A549 (cell line): ENCODE measurements around the gene SHROOM2. TPM values are rescaled to one million over a fixed set of nuclear protein-coding genes. Genes with fewer than 3 reads are reported as not detected.

ENCODE experiments used
- ATAC-seq, 2 experiments: fragments of 200-7000 bp in 1 of 2; fragments of >200 bp in 1 of 2; cut with Nextera tagmentation in 1 of 2; cut with Tn5 transposase in 1 of 2; 3 replicates each; pipeline versions ENCODE4 v1.8.0 to v1.9.1; 2018 to 2020; ENCODE audit warnings: mild to moderate bottlenecking in 1 of 2, moderate library complexity in 1 of 2
- CTCF ChIA-PET: fragments of 300-600 bp; sonication (Branson Sonifier 250); formaldehyde crosslinking; extraction: SDS; loops from one replicate; lab custom pipeline; 2021; ENCODE audit warnings: antibody characterized with exemption, inconsistent platforms; lab: Yijun Ruan, JAX
- POLR2A ChIA-PET: fragments of 350-600 bp; formaldehyde crosslinking; extraction: SDS; loops from one replicate; lab custom pipeline; 2021; ENCODE audit warnings: antibody characterized with exemption, inconsistent platforms; lab: Yijun Ruan, JAX
- DNase-seq, 2 experiments: peaks; one replicate each; pipeline versions ENCODE4 v3.0.0 to v3.0.0-alpha.2; 2011 to 2016; ENCODE audit warnings: low read depth in 1 of 2, low spot score in 1 of 2
- FAIRE-seq: peaks from 2 replicates; lab custom pipeline; 2011; peaks lifted over from hg19 to GRCh38; lab: Jason Lieb, UNC
- H3K27ac ChIP-seq, 2 experiments: fragments of >200 bp; sonication (Bioruptor Twin); formaldehyde crosslinking; 3 replicates each; pipeline ENCODE4 v1.5.1; 2016 to 2017
- H3K4me1 ChIP-seq: fragments of >200 bp; sonication (Bioruptor Twin); formaldehyde crosslinking; 3 replicates; pipeline ENCODE4 v1.6.1; 2016
- H3K4me2 ChIP-seq: fragments of >200 bp; sonication (Bioruptor Twin); formaldehyde crosslinking; 3 replicates; pipeline ENCODE4 v1.6.1; 2016
- H3K4me3 ChIP-seq: fragments of >200 bp; sonication (Bioruptor Twin); formaldehyde crosslinking; 3 replicates; pipeline ENCODE4 v1.5.1; 2016
- H3K9me3 ChIP-seq: fragments of >200 bp; sonication (Bioruptor Twin); formaldehyde crosslinking; 3 replicates; pipeline ENCODE4 v1.6.1; 2016
- ATOH8 ChIP-seq: fragments of 250-450 bp; sonication (Bioruptor Pico); IDR thresholded peaks from 2 replicates; pipeline ENCODE4 v1.5.0; 2020; ENCODE audit warnings: low read depth, mild to moderate bottlenecking, moderate library complexity
- BHLHE40 ChIP-seq: IDR thresholded peaks from 2 replicates; pipeline ENCODE4 v1.6.1; 2012; ENCODE audit warnings: low read depth, low read length, inconsistent platforms
- CHD2 ChIP-seq: fragments of 150-350 bp; IDR thresholded peaks from 2 replicates; pipeline ENCODE4 v1.6.1; 2014; ENCODE audit warnings: low read length; ENCODE audit not compliant: partially characterized antibody
- CTCF ChIP-seq: fragments of >200 bp; sonication (Bioruptor Twin); formaldehyde crosslinking; IDR thresholded peaks from 3 replicates; pipeline ENCODE4 v1.5.1; 2016
- EHF ChIP-seq: fragments of 250-450 bp; sonication (Bioruptor Pico); IDR thresholded peaks from 2 replicates; pipeline ENCODE4 v1.5.0; 2020; ENCODE audit warnings: mild to moderate bottlenecking
- EP300 ChIP-seq, 2 experiments: fragments of >200 bp; sonication (Bioruptor Twin); formaldehyde crosslinking; IDR thresholded peaks; 2 replicates in 1 of 2; 3 replicates in 1 of 2; pipeline ENCODE4 v1.6.1; 2016 to 2017
- ESRRA ChIP-seq: fragments of 150-350 bp; IDR thresholded peaks from 2 replicates; pipeline ENCODE4 v1.6.1; 2014; ENCODE audit warnings: mild to moderate bottlenecking, low read length, borderline replicate concordance
- FOSB ChIP-seq: fragments of 250-450 bp; sonication (Bioruptor Pico); IDR thresholded peaks from 2 replicates; pipeline ENCODE4 v1.5.0; 2020; ENCODE audit warnings: mild to moderate bottlenecking, moderate library complexity
- FOSL2 ChIP-seq, 2 experiments: fragments of 450-650 bp in 1 of 2; fragments of >200 bp in 1 of 2; sonication (Bioruptor Twin) in 1 of 2; formaldehyde crosslinking; IDR thresholded peaks; 2 replicates each; pipeline versions ENCODE4 v1.5.0 to v1.6.1; 2016 to 2020; ENCODE audit warnings: mild to moderate bottlenecking in 1 of 2, moderate library complexity in 1 of 2
- GATA3 ChIP-seq: IDR thresholded peaks from 2 replicates; pipeline ENCODE4 v1.6.1; 2012; ENCODE audit warnings: borderline replicate concordance
- KDM1A ChIP-seq: fragments of 200-600 bp; sonication (generic); IDR thresholded peaks from 2 replicates; pipeline ENCODE4 v1.6.1; 2016; ENCODE audit warnings: low read depth, mild to moderate bottlenecking
- MAFK ChIP-seq: fragments of 450-650 bp; IDR thresholded peaks from 2 replicates; pipeline ENCODE4 v1.6.1; 2014; ENCODE audit not compliant: partially characterized antibody
- PHF8 ChIP-seq: fragments of 200-600 bp; sonication (generic); IDR thresholded peaks from 2 replicates; pipeline ENCODE4 v1.6.1; 2016; ENCODE audit warnings: low read depth, mild to moderate bottlenecking, antibody characterized with exemption, moderate library complexity, borderline replicate concordance
- RAD21 ChIP-seq, 2 experiments: fragments of >200 bp in 1 of 2; sonication (Bioruptor Twin) in 1 of 2; formaldehyde crosslinking in 1 of 2; IDR thresholded peaks in 1 of 2; conservative IDR thresholded peaks in 1 of 2; 2 replicates in 1 of 2; 3 replicates in 1 of 2; pipeline ENCODE4 v1.6.1; 2012 to 2018; ENCODE audit warnings: inconsistent platforms in 1 of 2
- RFX5 ChIP-seq: fragments of 450-650 bp; IDR thresholded peaks from 2 replicates; pipeline ENCODE4 v1.7.1; 2014; ENCODE audit warnings: antibody characterized with exemption, mild to moderate bottlenecking, moderate library complexity
- TP53 ChIP-seq: fragments of 250-450 bp; sonication (Bioruptor Pico); IDR thresholded peaks from 2 replicates; pipeline ENCODE4 v1.5.0; 2021; ENCODE audit warnings: mild to moderate bottlenecking, moderate library complexity
- ZFP36 ChIP-seq: fragments of 450-650 bp; IDR thresholded peaks from 2 replicates; pipeline ENCODE4 v1.6.1; 2014; ENCODE audit warnings: borderline replicate concordance; ENCODE audit not compliant: partially characterized antibody
- ZSCAN20 ChIP-seq: fragments of 250-450 bp; sonication (Bioruptor Pico); IDR thresholded peaks from 2 replicates; pipeline ENCODE4 v1.8.0; 2022; ENCODE audit warnings: mild to moderate bottlenecking, moderate library complexity
- WGBS: methylation state at CpG from one replicate; pipeline ENCODE4 v1.1.6; 2017; ENCODE audit errors: missing lambda C conversion rate; 5-methylcytosine and 5-hydroxymethylcytosine counted together
- polyA plus RNA-seq, 4 experiments: library from polyadenylated mRNA; depleted of rRNA in 3 of 4; stranded (reverse); fragments of >200 nt; fragmentation: RNase III in 1 of 4; extraction: RNeasy Plus Mini Kit Qiagen cat#74134 plus additional on column Dnase treatment in 1 of 4; gene quantifications; 2 replicates in 3 of 4; 3 replicates in 1 of 4; pipeline ENCODE4 v1.2.3, GENCODE V29; 2011 to 2017
- TF ChIP-seq, protein P1 (sequence below): fragments of 250-450 bp; sonication (Bioruptor Pico); IDR thresholded peaks from 2 replicates; pipeline ENCODE4 v1.5.0; 2021; ENCODE audit warnings: mild to moderate bottlenecking, moderate library complexity, borderline replicate concordance
- TF ChIP-seq, protein P2 (sequence below): fragments of >200 bp; sonication (Bioruptor Twin); formaldehyde crosslinking; IDR thresholded peaks from 3 replicates; pipeline ENCODE4 v1.6.1; 2016
- TF ChIP-seq, protein P3 (sequence below): fragments of 450-650 bp; IDR thresholded peaks from 2 replicates; pipeline ENCODE4 v1.6.1; 2014; ENCODE audit warnings: antibody characterized with exemption

SHROOM2 gene
- polyA plus RNA-seq, 2 of the 4 experiments (the other 2 are of a cell fraction): 0.12 to 0.27 TPM

DNA sequence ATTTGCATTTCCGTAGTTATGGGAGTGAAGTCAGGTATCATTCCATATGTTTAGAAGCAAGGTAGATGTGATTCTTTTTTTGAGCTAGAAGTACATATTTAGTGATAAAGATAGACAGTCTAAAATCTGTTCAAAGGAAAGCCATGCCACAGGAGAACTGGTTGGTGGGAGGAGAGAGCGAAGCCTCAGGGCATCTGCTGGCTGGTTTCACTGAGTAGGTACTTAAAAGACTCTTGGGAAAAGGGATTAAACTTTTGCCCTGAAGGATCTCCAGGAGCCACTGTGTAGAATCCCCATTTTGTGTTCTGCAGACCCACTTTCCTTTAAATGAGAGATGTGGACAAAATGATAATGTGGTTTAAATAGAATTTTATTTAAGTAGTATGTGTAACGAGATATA is 89.6 kb downstream of the SHROOM2 start:
- FAIRE-seq: no peak
- peaks cover 5% of the 10 kb centered on the region; the same call in 1 of the 3 replicates for H3K9me3 ChIP-seq
- no peak for TF ChIP-seq KDM1A
- H3K4me1 ChIP-seq: 0 out of 3 replicates have a peak, but pooled peaks cover 4% of the 10 kb centered on the region
- ATAC-seq: no peak
- POLR2A ChIA-PET: no interaction called here
- no peak for DNase-seq
- H3K27ac ChIP-seq: no peak overlapping the region
- WGBS: 41% methylated on average over 3 of the region's 3 CpGs
- CTCF ChIA-PET: interaction anchor here (1.7 kb wide), 1 partner anchor 8 kb away, joined by 6 read pairs; no protein-coding TSS in a partner anchor
- no peak overlapping the region for H3K4me2 ChIP-seq
- H3K4me3 ChIP-seq: no peak overlapping the region

- Histone ChIP-seq H3K9me3 (peaks cover 5% of the 10 kb centered on the region; the same call in 1 of the 3 replicates), H3K27ac (no peak overlapping the region), H3K4me1 (0 out of 3 replicates have a peak, but pooled peaks cover 4% of the 10 kb centered on the region), H3K4me2 (no peak overlapping the region), H3K4me3 (no peak overlapping the region)
- TF ChIP-seq RFX5: no peak
- DNase-seq (no peak), ATAC-seq (no peak), FAIRE-seq (no peak)
- POLR2A ChIA-PET: no interaction called here
- CTCF ChIA-PET: interaction anchor here (0.8 to 1.7 kb wide), 3 partner anchors 8 to 244 kb away, joined by 4 to 6 read pairs (median 4); no protein-coding TSS in a partner anchor
- WGBS: 35% methylated on average over 4 of the region's 4 CpGs
Measured at GRCh38 chrX:9876201-9876600, 90.0 kb downstream of the SHROOM2 start.

DNA sequence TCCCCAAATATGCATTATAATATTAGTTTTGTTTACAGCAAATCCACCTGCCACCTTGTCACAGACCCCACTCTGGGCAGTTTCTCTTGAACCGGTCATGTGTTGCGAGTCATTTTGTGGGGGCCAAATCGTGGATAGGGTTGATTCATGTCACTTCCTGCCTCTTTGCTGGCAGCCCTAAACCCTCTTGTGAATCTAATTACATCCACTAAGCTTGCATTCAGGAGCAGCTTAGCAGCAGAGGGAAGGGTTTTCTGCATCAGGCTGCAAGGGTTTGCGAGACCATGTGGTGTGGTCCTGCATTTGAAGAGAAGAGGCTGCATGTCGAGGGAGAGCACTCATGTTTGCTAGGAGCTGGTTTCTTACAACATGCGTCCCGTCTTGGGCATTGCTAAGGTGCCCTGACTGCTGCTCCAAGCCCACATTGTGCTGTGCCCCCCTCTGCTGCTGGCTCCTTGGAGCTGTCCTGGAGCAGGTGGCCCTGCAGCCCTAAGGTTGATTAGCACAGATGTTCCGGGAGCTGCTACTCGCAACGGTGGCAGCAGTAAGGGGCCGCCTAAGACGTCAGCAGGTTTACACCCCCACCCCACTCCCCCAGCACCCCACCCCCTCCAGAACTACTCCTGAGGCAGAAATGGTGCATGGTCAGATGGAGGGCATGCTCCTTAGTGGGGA is 92.1 kb downstream of the SHROOM2 start:
- ATAC-seq (no peak), DNase-seq (no peak), FAIRE-seq (no peak)
- no peak overlapping the region for H3K27ac ChIP-seq
- H3K4me3 ChIP-seq: no peak overlapping the region
- TF ChIP-seq GATA3 (no peak), MAFK (no peak), ZSCAN20 (no peak), KDM1A (no peak), ZFP36 (no peak), TP53 (no peak), BHLHE40 (no peak), EP300 (IDR thresholded peaks at IDR 0.05) (no peak), ATOH8 (CRISPR knock-in tag) (no peak), CTCF (no peak), CHD2 (no peak), PHF8 (no peak), ESRRA (no peak), FOSL2 (IDR thresholded peaks at IDR 0.05) (no peak), FOSL2 (CRISPR knock-in tag; IDR thresholded peaks at IDR 0.05) (no peak), RAD21 (conservative IDR thresholded peaks at IDR 0.05 in 1 of 2, IDR thresholded peaks at IDR 0.05 in 1 of 2) (no peak), EHF (no peak), FOSB (CRISPR knock-in tag) (no peak)
- TF ChIP-seq, protein P1, sequence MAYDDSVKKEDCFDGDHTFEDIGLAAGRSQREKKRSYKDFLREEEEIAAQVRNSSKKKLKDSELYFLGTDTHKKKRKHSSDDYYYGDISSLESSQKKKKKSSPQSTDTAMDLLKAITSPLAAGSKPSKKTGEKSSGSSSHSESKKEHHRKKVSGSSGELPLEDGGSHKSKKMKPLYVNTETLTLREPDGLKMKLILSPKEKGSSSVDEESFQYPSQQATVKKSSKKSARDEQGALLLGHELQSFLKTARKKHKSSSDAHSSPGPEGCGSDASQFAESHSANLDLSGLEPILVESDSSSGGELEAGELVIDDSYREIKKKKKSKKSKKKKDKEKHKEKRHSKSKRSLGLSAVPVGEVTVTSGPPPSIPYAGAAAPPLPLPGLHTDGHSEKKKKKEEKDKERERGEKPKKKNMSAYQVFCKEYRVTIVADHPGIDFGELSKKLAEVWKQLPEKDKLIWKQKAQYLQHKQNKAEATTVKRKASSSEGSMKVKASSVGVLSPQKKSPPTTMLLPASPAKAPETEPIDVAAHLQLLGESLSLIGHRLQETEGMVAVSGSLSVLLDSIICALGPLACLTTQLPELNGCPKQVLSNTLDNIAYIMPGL (CRISPR knock-in tag): no peak
- TF ChIP-seq, protein P2, sequence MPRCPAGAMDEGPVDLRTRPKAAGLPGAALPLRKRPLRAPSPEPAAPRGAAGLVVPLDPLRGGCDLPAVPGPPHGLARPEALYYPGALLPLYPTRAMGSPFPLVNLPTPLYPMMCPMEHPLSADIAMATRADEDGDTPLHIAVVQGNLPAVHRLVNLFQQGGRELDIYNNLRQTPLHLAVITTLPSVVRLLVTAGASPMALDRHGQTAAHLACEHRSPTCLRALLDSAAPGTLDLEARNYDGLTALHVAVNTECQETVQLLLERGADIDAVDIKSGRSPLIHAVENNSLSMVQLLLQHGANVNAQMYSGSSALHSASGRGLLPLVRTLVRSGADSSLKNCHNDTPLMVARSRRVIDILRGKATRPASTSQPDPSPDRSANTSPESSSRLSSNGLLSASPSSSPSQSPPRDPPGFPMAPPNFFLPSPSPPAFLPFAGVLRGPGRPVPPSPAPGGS: no peak
- TF ChIP-seq, protein P3, sequence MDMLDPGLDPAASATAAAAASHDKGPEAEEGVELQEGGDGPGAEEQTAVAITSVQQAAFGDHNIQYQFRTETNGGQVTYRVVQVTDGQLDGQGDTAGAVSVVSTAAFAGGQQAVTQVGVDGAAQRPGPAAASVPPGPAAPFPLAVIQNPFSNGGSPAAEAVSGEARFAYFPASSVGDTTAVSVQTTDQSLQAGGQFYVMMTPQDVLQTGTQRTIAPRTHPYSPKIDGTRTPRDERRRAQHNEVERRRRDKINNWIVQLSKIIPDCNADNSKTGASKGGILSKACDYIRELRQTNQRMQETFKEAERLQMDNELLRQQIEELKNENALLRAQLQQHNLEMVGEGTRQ: no peak
- POLR2A ChIA-PET: no interaction called here
- H3K9me3 ChIP-seq: peaks cover 5% of the 10 kb centered on the region; the same call in 1 of the 3 replicates
- CTCF ChIA-PET: no interaction called here
- 0 out of 3 replicates have a peak, but pooled peaks cover 4% of the 10 kb centered on the region for H3K4me1 ChIP-seq
- no peak overlapping the region for H3K4me2 ChIP-seq
- 63% methylated on average over 6 of the region's 12 CpGs for WGBS
